Pancreas (tissue), 10 donors: ENCODE measurements around the gene CSTF2T. TPM values are rescaled to one million over a fixed set of nuclear protein-coding genes. Genes with fewer than 3 reads are reported as not detected.

Experiments used
- ATAC-seq, 4 donors: fragments of 200-7000 bp; cut with Tn5 transposase; one replicate each; pipeline versions ENCODE4 v1.8.0 to v1.9.1; 2020; ENCODE audit warnings: mild to moderate bottlenecking in 4 of 4, moderate library complexity in 4 of 4
- DNase-seq, 6 donors: peaks; one replicate each; pipeline ENCODE4 v3.0.0-alpha.2; 2020
- FAIRE-seq: peaks from 2 replicates; lab custom pipeline; 2012; peaks lifted over from hg19 to GRCh38; lab: Jason Lieb, UNC
- H3K27ac ChIP-seq, 4 donors: fragments of 200-600 bp; sonication (generic); 1 replicate in 3 of 4; 2 replicates in 1 of 4; pipeline versions ENCODE4 v1.5.0 to v1.8.0; 2020
- H3K27me3 ChIP-seq, 4 donors: fragments of 200-600 bp; one replicate each; pipeline ENCODE4 v1.8.0; 2021
- H3K36me3 ChIP-seq, 3 donors: fragments of 200-600 bp; sonication (generic) in 1 of 3; one replicate each; pipeline versions ENCODE4 v1.5.0 to v1.8.0; 2020 to 2021
- H3K4me1 ChIP-seq, 3 donors: fragments of 200-600 bp; one replicate each; pipeline ENCODE4 v1.8.0; 2021
- H3K4me3 ChIP-seq, 4 donors: fragments of 200-600 bp; sonication (generic) in 2 of 4; one replicate each; pipeline versions ENCODE4 v1.5.0 to v1.8.0; 2020 to 2021
- H3K9me3 ChIP-seq, 4 donors: fragments of 200-600 bp; one replicate each; pipeline ENCODE4 v1.8.0; 2021
- WGBS, 2 donors: extraction: QIAGEN DNeasy Blood & Tissue Kit; methylation state at CpG; one replicate each; pipeline ENCODE4 v1.1.7; 2013; 5-methylcytosine and 5-hydroxymethylcytosine counted together
- intact Hi-C, 3 donors: fragments of 100-400 bp; cut with DNase I; formaldehyde crosslinking; loops; one replicate each; pipeline versions ENCODE4 v1.11.1 to v1.14.2; 2022
- polyA plus RNA-seq, 2 donors: library from polyadenylated mRNA; stranded (reverse); fragments of 200-250 nt; gene quantifications; one replicate each; pipeline ENCODE4 v1.2.3, GENCODE V29; 2013
- total RNA-seq, 6 donors: library from RNA; stranded (reverse); fragmentation: NEBNext Ultra II Directional in 4 of 6; extraction: Animal tissue kit (Norgen Biotek cat#: 25700) in 4 of 6; gene quantifications; one replicate each; pipeline versions ENCODE4 v1.2.1 to v1.2.4, GENCODE V29; 2021 to 2023
- TF ChIP-seq, protein P1 (sequence below), 4 donors: fragments of 200-600 bp; sonication (generic) in 3 of 4; IDR thresholded peaks; one replicate each; pipeline versions ENCODE4 v1.5.0 to v1.8.0; 2021; ENCODE audit warnings: antibody characterized with exemption in 4 of 4
- donor health status: healthy with polysubstance abuse.
- donor health status: DM: no; HTN: no; CAD: no; lungs with moderate emphysema.
- donor health status: DM: no; HTN: no; CAD: no.
- donor health status: control.
- donor health status: control.
- donor health status: Bipolar disorder and iron deficiency.
- donor health status: DM: yes; HTN: yes; CAD: no.
- donor health status: DM: no; HTN: no; CAD: no.
- donor health status: DM: no; HTN: no; CAD: no.
- donor health status: DM: yes; HTN: yes; CAD: no.

Gene CSTF2T
- total and polyA plus RNA-seq, 8 donors, result 4.2 to 13.2 (median 7.8) TPM

DNA sequence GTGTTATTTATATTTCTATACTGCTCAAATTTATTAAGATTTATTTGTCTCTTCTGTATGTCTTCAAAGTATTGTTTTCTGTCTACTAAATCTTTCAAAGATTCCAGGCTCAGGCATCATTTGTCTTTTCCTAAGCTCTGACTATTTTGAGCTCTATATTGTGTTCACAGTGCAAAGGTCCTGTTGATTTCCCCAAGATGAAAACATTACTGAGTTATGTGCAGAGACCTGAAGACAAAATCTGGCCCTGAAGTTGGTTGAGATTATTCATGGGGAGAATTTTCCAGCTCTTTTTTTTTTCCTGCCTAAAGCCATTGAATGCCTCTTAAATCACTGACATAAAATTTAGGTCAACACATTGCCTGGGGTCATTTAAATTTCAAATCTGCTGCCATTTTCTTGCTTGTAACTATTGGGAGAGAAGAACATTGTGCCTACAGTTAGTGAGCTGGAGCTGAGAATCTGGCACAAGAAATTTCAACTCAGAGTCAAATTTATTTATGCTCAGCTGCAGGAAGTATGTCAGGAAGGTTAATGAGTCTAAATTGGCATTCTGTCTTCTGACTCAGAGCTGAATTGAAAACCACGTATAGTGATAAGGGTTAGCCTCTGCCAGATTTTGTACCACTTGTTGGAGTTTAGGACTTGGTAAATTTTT lies 31.6 kb downstream of the CSTF2T start:
- Histone ChIP-seq H3K4me1 (no peaks in the 10 kb centered on the region), H3K27ac (no peak overlapping the region), H3K27me3 (no peaks in the 10 kb centered on the region), H3K9me3 (no peaks in the 10 kb centered on the region), H3K36me3 (no peaks in the 10 kb centered on the region), H3K4me3 (no peak overlapping the region)
- FAIRE-seq (no peak), ATAC-seq (peak in 3 of 4 donors; percentile 27 to 63 (median 34)), DNase-seq (no peak)
- TF ChIP-seq, protein P1, sequence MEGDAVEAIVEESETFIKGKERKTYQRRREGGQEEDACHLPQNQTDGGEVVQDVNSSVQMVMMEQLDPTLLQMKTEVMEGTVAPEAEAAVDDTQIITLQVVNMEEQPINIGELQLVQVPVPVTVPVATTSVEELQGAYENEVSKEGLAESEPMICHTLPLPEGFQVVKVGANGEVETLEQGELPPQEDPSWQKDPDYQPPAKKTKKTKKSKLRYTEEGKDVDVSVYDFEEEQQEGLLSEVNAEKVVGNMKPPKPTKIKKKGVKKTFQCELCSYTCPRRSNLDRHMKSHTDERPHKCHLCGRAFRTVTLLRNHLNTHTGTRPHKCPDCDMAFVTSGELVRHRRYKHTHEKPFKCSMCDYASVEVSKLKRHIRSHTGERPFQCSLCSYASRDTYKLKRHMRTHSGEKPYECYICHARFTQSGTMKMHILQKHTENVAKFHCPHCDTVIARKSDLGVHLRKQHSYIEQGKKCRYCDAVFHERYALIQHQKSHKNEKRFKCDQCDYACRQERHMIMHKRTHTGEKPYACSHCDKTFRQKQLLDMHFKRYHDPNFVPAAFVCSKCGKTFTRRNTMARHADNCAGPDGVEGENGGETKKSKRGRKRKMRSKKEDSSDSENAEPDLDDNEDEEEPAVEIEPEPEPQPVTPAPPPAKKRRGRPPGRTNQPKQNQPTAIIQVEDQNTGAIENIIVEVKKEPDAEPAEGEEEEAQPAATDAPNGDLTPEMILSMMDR (IDR thresholded peaks at IDR 0.05), result no peak
- intact Hi-C loops, result no loop called here
- WGBS, 2 donors, result 3 to 4% methylated on average over 1 of the region's 1 CpG

DNA sequence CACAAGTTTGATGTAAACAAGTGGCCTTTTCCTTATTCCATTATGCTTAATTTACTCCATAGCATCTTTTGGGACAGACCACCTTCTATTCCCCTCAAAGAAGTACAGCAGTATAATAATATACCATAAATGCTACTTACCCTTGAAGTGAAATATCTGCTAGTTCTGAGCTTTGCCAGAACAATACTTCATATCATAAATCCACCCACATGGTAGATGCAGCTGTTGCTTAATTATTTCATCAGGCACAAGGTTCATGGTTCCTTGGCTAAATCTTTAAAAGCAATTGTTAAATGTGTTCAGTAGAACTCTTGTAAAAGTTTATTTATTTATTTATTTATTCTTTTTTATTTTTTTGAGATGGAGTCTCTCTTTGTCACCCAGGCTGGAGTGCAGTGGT lies 32.9 kb downstream of the CSTF2T start:
- no peak for DNase-seq
- Histone ChIP-seq H3K27me3 (no peaks in the 10 kb centered on the region), H3K36me3 (no peaks in the 10 kb centered on the region), H3K4me1 (no peaks in the 10 kb centered on the region), H3K4me3 (no peak overlapping the region), H3K9me3 (no peaks in the 10 kb centered on the region), H3K27ac (no peak overlapping the region)
- intact Hi-C loops, result no loop called here
- no peak for FAIRE-seq
- no peak for ATAC-seq
- TF ChIP-seq, protein P1 (IDR thresholded peaks at IDR 0.05), result no peak

DNA sequence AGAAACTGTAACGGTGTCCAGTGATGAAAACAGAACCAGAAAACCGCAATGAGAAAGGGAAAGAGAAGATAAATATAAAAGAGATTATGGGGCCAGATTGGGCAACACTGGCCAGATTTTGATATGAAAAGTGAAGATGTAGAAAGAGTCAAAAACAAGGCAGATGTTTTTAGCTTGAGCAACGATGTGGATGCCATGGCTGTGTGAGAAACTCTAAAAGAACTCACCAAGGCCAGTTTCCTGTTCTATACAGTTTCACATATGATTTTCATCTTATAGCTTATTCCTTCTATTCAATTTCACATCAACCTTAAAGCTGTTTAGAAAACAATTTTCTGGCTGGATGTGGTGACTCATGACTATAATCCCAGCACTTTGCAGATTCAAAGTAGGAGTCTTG lies 36.3 kb downstream of the CSTF2T start:
- Histone ChIP-seq H3K9me3 (no peaks in the 10 kb centered on the region), H3K27ac (no peak overlapping the region), H3K4me1 (no peaks in the 10 kb centered on the region), H3K4me3 (no peak overlapping the region), H3K36me3 (no peaks in the 10 kb centered on the region), H3K27me3 (no peaks in the 10 kb centered on the region)
- intact Hi-C loops, result no loop called here
- FAIRE-seq (no peak), ATAC-seq (no peak), DNase-seq (no peak)
- TF ChIP-seq, protein P1 (IDR thresholded peaks at IDR 0.05), result no peak
- 92 to 94% methylated on average over 3 of the region's 3 CpGs for WGBS, 2 donors

DNA sequence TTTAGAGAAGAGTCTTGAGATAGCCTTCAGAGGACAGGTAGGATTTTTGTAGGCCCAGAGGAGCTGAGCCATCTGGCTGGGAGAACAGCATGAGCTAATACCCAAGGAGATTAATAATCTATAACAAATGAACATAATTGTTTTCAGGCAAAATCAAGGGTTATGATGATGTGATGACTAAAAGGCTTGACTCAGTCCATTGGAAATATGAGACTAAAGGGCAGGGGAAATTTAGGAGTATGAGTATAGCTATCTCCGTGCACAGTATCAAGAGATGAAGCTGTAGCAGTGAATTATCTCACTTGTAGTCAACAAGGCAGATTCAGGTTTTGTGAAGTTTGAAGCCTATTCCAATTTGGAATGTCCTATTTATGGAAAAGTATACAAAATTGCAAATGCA lies 40.1 kb downstream of the CSTF2T start:
- no peaks in the 10 kb centered on the region for H3K4me1 ChIP-seq
- TF ChIP-seq, protein P1 (IDR thresholded peaks at IDR 0.05), result no peak
- no peak for DNase-seq
- no peak for ATAC-seq
- H3K4me3 ChIP-seq, result no peak overlapping the region
- intact Hi-C loops, result no loop called here
- no peak overlapping the region for H3K27ac ChIP-seq
- FAIRE-seq, result no peak
- no peaks in the 10 kb centered on the region for H3K27me3 ChIP-seq
- H3K9me3 ChIP-seq, result no peaks in the 10 kb centered on the region
- no peaks in the 10 kb centered on the region for H3K36me3 ChIP-seq
- 92 to 95% methylated on average over 1 of the region's 1 CpG for WGBS, 2 donors

DNA sequence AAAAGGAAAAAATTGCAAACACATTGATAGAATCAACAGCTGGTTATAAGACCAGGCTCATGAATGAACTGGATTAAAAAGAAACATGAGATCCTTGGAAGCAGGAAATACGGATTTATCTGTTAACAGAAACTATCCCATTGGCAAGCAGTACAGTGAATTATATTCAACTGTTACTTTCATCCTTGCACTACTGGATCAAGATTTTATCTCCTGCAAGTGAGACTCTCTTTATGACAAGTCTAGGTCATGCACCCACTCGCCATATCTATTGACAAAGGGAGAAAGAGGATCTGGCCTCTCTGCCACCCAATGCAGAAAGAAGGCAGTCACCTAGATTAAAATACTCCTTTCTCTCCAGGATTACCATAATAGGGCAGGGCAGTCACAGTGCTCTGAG lies 41.4 kb downstream of the CSTF2T start:
- H3K27ac ChIP-seq, result no peak overlapping the region
- no peaks in the 10 kb centered on the region for H3K36me3 ChIP-seq
- no peaks in the 10 kb centered on the region for H3K9me3 ChIP-seq
- ATAC-seq (no peak), FAIRE-seq (no peak), DNase-seq (no peak)
- TF ChIP-seq, protein P1 (IDR thresholded peaks at IDR 0.05), result no peak
- H3K4me1 ChIP-seq, result no peaks in the 10 kb centered on the region
- intact Hi-C loops, result no loop called here
- WGBS, 2 donors, result 79 to 80% methylated on average over 2 of the region's 2 CpGs
- no peaks in the 10 kb centered on the region for H3K27me3 ChIP-seq
- no peak overlapping the region for H3K4me3 ChIP-seq
